ENCODE results near the gene DISC1.
"Not testable (repeated sequence)": the region's sequence is repeated elsewhere in the genome, so short reads cannot be mapped to it uniquely, and the experiment has no call there.

The DISC1 gene

GRCh38 chr1:231613419-231614349, 12.9 kb upstream of the DISC1 start:
- Mint-ChIP-seq H3K4me3 (peak overlapping the region; percentile 10), H3K4me1 (peaks cover 58% of the 10 kb centered on the region)
- CTCF ChIA-PET = interaction anchor here (1.0 to 1.5 kb wide), 2 partner anchors 9 to 16 kb away, joined by 3 to 4 read pairs; no protein-coding TSS in a partner anchor

GRCh38 chr1:231616667-231617066, 9.9 kb upstream of the DISC1 start:
- Mint-ChIP-seq H3K36me3 (peaks cover 16% of the 10 kb centered on the region), H3K27ac (no peak overlapping the region), H3K27me3 (peaks cover 28% of the 10 kb centered on the region), H3K4me1 (peaks cover 45% of the 10 kb centered on the region), H3K9me3 (peaks cover 14% of the 10 kb centered on the region), H3K4me3 (no peak overlapping the region)
- CTCF ChIA-PET = interaction anchor here (0.9 to 2.0 kb wide), 2 partner anchors 9 to 14 kb away, joined by 4 to 5 read pairs; no protein-coding TSS in a partner anchor
- DNase-seq = no peak

More at GRCh38 chr1:231613419-231614349, 12.9 kb upstream of the DISC1 start:
- DNase-seq = peak; percentile 34
- Mint-ChIP-seq H3K36me3 (peaks cover 25% of the 10 kb centered on the region), H3K9me3 (peaks cover 18% of the 10 kb centered on the region), H3K27me3 (peaks cover 26% of the 10 kb centered on the region), H3K27ac (peak overlapping the region; percentile 91)

- no peak for DNase-seq
- no peak overlapping the region for H3K27ac Mint-ChIP-seq
- CTCF ChIA-PET = interaction anchor here (2.0 kb wide), 1 partner anchor 16 kb away, joined by 5 read pairs; no protein-coding TSS in a partner anchor
- peaks cover 14% of the 10 kb centered on the region for H3K36me3 Mint-ChIP-seq
- H3K4me1 Mint-ChIP-seq = peaks cover 24% of the 10 kb centered on the region
- peaks cover 11% of the 10 kb centered on the region for H3K9me3 Mint-ChIP-seq
- peaks cover 47% of the 10 kb centered on the region for H3K27me3 Mint-ChIP-seq
- no peak overlapping the region for H3K4me3 Mint-ChIP-seq
Observed at GRCh38 chr1:231618609-231619256, 7.9 kb upstream of the DISC1 start.

GRCh38 chr1:231619257-231619634, 7.3 kb upstream of the DISC1 start:
- no peak for DNase-seq
- CTCF ChIA-PET = no interaction called here
- Mint-ChIP-seq H3K27me3 (peaks cover 52% of the 10 kb centered on the region), H3K27ac (no peak overlapping the region), H3K36me3 (peaks cover 10% of the 10 kb centered on the region), H3K9me3 (peaks cover 6% of the 10 kb centered on the region), H3K4me1 (peaks cover 19% of the 10 kb centered on the region), H3K4me3 (no peak overlapping the region)

GRCh38 chr1:231625042-231625441, 1.5 kb upstream of the DISC1 start:
- CTCF ChIA-PET = interaction anchor here (1.2 kb wide), 1 partner anchor 8 kb away, joined by 4 read pairs; no protein-coding TSS in a partner anchor
- H3K27ac Mint-ChIP-seq, H3K4me3 Mint-ChIP-seq: not testable (repeated sequence)

GRCh38 chr1:231625975-231626534, 535 bp upstream of the DISC1 start:
- Mint-ChIP-seq H3K27ac (peak overlapping the region; percentile 90), H3K4me3 (peak overlapping the region; percentile 85), H3K27me3 (peaks cover 38% of the 10 kb centered on the region), H3K36me3 (peaks cover 4% of the 10 kb centered on the region), H3K9me3 (no peaks in the 10 kb centered on the region), H3K4me1 (peaks cover 37% of the 10 kb centered on the region)
- CTCF ChIA-PET = interaction anchor here (1.1 to 1.3 kb wide), 3 partner anchors 10 to 131 kb away, joined by 3 to 4 read pairs (median 3); no protein-coding TSS in a partner anchor
- no peak for DNase-seq

More at GRCh38 chr1:231625042-231625441, 1.5 kb upstream of the DISC1 start:
- not testable (repeated sequence) for H3K9me3 Mint-ChIP-seq, DNase-seq, H3K36me3 Mint-ChIP-seq
- Mint-ChIP-seq H3K4me1 (peaks cover 34% of the 10 kb centered on the region), H3K27me3 (peaks cover 45% of the 10 kb centered on the region)

GRCh38 chr1:231626951-231627614, 493 bp downstream of the DISC1 start:
- Mint-ChIP-seq H3K9me3 (no peaks in the 10 kb centered on the region), H3K27me3 (peaks cover 29% of the 10 kb centered on the region), H3K36me3 (peaks cover 6% of the 10 kb centered on the region), H3K4me3 (peak overlapping the region; percentile 85), H3K27ac (peak overlapping the region; percentile 88), H3K4me1 (peaks cover 39% of the 10 kb centered on the region)
- peak; percentile 74 for DNase-seq
- CTCF ChIA-PET = interaction anchor here (1.3 kb wide), 1 partner anchor 130 kb away, joined by 3 read pairs; no protein-coding TSS in a partner anchor

- DNase-seq = peak; percentile 37
- peak overlapping the region; percentile 85 for H3K4me3 Mint-ChIP-seq
Observed at GRCh38 chr1:231628207-231628876, 1.8 kb downstream of the DISC1 start.

GRCh38 chr1:231629132-231629531, 2.5 kb downstream of the DISC1 start:
- Mint-ChIP-seq H3K9me3 (no peaks in the 10 kb centered on the region), H3K4me3 (peak overlapping the region; percentile 42), H3K27me3 (peaks cover 8% of the 10 kb centered on the region), H3K36me3 (peaks cover 12% of the 10 kb centered on the region), H3K4me1 (peaks cover 39% of the 10 kb centered on the region), H3K27ac (peak overlapping the region; percentile 88)
- CTCF ChIA-PET = interaction anchor here (0.9 kb wide), 1 partner anchor 16 kb away, joined by 3 read pairs; no protein-coding TSS in a partner anchor
- peak; percentile 43 for DNase-seq

More at GRCh38 chr1:231628207-231628876, 1.8 kb downstream of the DISC1 start:
- Mint-ChIP-seq H3K4me1 (peaks cover 39% of the 10 kb centered on the region), H3K27me3 (peaks cover 16% of the 10 kb centered on the region), H3K27ac (peak overlapping the region; percentile 88), H3K9me3 (no peaks in the 10 kb centered on the region), H3K36me3 (peaks cover 9% of the 10 kb centered on the region)
- CTCF ChIA-PET = no interaction called here

GRCh38 chr1:231630558-231631205, 4.1 kb downstream of the DISC1 start:
- Mint-ChIP-seq H3K4me1 (peaks cover 35% of the 10 kb centered on the region), H3K27ac (peak overlapping the region; percentile 49), H3K27me3 (peaks cover 7% of the 10 kb centered on the region), H3K36me3 (peaks cover 16% of the 10 kb centered on the region), H3K9me3 (no peaks in the 10 kb centered on the region), H3K4me3 (no peak overlapping the region)
- CTCF ChIA-PET = interaction anchor here (0.6 kb wide), 1 partner anchor 488 kb away, joined by 3 read pairs; no protein-coding TSS in a partner anchor
- no peak for DNase-seq

- Mint-ChIP-seq H3K27me3 (no peaks in the 10 kb centered on the region), H3K36me3 (peaks cover 18% of the 10 kb centered on the region), H3K4me3 (no peak overlapping the region), H3K4me1 (peaks cover 28% of the 10 kb centered on the region), H3K27ac (no peak overlapping the region), H3K9me3 (no peaks in the 10 kb centered on the region)
- CTCF ChIA-PET = interaction anchor here (0.6 to 0.7 kb wide), 2 partner anchors 28 to 489 kb away, joined by 3 read pairs; no protein-coding TSS in a partner anchor
- no peak for DNase-seq
Observed at GRCh38 chr1:231631717-231632116, 5.1 kb downstream of the DISC1 start.

GRCh38 chr1:231632119-231632518, 5.5 kb downstream of the DISC1 start:
- Mint-ChIP-seq H3K4me3 (no peak overlapping the region), H3K27me3 (no peaks in the 10 kb centered on the region), H3K4me1 (peaks cover 28% of the 10 kb centered on the region), H3K36me3 (peaks cover 18% of the 10 kb centered on the region), H3K27ac (no peak overlapping the region), H3K9me3 (no peaks in the 10 kb centered on the region)
- CTCF ChIA-PET = no interaction called here
- no peak for DNase-seq

Data from activated naive CD4-positive, alpha-beta T cell treated with anti-CD3 and anti-CD28 coated beads, Interleukin-2, amount 10 ng/mL, durations not matched to agents 7 days and 5 days (primary cell).